HuH-7.5 (cell line): ENCODE data around the gene RNF8.
"Not testable (repeated sequence)": the region's sequence is repeated elsewhere in the genome, so short reads cannot be mapped to it uniquely, and the experiment has no call there.

Experiments
- DNase-seq: peaks from one replicate; pipeline ENCODE4 v3.0.0; 2011; ENCODE audit warnings: low spot score

RNF8 gene

GRCh38 chr6:37321516-37322415 lies 32.0 kb upstream of the RNF8 start:
- no peak for DNase-seq

- no peak for DNase-seq
Observed at GRCh38 chr6:37323580-37323979, 30.2 kb upstream of the RNF8 start.

DNA sequence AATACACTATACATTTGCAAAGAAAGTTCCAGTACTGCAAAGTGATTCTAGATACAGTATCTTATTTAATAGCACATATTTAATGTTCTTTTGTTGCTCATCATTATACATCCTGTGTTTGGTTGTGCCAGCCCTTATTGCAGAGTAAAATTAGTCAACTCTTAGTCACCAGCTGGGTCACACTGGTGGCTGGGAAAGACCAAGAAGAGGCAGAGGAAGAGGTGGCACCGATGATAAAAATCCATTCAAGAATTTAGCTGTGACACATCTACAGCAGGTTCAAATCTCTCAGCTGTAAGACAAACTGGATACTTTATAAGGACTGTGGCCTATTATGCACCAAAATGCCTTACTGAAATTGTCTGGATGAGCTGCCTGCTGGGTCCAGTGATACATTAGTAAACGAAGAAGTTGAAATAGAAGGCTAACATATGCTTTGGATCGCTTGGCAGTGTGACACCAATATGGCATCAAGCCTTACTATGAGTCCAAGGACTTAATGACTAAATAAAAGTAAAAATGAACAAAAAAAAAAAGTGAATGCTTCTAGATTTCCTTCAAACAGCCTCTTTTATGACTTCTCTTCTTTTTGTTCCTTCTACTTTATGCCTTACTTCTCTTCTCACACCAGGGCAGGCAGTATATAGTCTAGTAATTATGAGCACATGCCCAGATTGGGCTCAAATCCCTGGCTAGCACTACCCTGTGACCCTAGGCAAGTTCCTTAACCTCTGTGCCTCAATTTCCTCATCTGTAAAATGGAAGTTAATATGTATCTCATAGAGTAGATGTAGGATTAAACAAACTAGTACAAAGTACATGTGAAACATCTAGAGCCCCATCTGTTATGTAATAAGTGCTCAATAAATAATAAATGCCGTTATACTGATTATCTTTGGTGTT lies 29.4 kb upstream of the RNF8 start:
- no peak for DNase-seq

DNA sequence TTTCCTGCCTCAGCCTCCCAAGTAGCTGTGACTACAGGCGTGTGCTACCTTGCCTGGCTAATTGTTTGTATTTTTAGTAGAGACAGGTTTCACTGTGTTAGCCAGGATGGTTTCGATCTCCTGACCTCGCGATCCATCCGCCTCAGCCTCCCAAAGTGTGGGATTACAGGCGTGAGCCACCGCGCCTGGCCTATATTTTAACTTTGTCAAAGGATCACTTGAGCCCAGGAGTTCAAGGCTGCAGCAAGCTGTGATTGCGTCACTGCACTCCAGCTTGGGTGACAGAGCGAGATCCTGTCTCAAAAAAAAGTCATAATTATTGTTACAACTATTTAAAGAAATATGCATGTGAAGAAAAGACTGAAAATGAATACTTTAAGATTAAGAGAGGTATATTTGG lies 23.4 kb upstream of the RNF8 start:
- not testable (repeated sequence) for DNase-seq

DNA sequence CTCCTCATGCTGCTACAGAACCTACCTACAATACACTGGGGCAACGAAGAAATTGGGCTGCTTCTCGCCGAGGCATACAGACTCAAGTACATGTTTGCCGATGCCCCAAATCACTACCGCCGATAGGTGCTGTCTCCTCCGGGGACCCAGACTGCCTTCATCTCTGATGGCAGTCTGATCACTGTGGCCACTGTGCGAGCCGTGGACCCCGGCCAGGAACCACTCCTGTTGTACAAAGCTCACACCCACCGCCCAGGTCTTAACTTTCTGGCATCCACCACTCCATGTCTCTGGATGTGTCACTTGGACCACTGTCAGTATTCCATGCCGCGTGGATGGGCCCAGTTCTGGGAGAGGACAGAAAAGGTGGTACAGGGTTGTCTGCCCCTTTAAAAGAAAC lies 22.7 kb upstream of the RNF8 start:
- no peak for DNase-seq

DNA sequence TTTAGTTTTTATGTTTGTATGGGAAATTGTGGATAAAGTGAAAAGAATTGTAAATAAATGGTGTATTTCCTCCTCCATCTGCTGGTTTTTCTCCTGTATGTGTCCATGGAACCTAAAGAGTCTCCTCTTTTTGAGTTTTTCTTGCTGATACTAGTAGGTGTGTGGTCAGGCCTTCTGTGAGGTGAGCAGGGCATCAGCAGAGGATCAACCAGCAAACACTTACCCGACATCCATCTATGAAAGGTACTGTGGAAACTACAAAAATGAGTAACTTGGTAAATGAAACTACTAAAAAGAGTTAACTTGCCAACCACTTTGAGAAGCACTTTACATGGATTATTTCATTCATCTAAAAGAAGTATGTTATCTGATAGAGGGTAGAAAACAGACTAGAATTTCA lies 20.9 kb upstream of the RNF8 start:
- DNase-seq, result no peak

GRCh38 chr6:37334047-37334446 lies 19.7 kb upstream of the RNF8 start:
- no peak for DNase-seq

DNA sequence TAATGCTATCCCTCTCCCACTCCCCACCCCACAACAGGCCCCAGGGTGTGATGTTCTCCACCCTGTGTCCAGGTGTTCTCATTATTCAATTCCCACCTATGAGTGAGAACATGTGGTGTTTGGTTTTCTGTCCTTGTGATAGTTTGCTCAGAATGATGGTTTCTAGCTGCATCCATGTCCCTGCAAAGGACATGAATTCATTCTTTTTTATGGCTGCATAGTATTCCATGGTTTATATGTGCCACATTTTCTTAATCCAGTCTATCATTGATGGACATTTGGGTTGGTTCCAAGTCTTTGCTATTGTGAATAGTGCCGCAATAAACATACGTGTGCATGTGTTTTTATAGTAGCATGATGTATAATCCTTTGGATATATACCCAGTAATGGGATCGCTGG lies 15.5 kb upstream of the RNF8 start:
- DNase-seq, result not testable (repeated sequence)

GRCh38 chr6:37338745-37339255 lies 15.0 kb upstream of the RNF8 start:
- no peak for DNase-seq

- DNase-seq, result no peak
Observed at GRCh38 chr6:37339741-37340638, 13.8 kb upstream of the RNF8 start.

GRCh38 chr6:37340639-37340943 lies 13.2 kb upstream of the RNF8 start:
- DNase-seq, result no peak

GRCh38 chr6:37343248-37343647 lies 10.5 kb upstream of the RNF8 start:
- DNase-seq, result no peak

- no peak for DNase-seq
Observed at GRCh38 chr6:37344308-37344707, 9.5 kb upstream of the RNF8 start.

DNA sequence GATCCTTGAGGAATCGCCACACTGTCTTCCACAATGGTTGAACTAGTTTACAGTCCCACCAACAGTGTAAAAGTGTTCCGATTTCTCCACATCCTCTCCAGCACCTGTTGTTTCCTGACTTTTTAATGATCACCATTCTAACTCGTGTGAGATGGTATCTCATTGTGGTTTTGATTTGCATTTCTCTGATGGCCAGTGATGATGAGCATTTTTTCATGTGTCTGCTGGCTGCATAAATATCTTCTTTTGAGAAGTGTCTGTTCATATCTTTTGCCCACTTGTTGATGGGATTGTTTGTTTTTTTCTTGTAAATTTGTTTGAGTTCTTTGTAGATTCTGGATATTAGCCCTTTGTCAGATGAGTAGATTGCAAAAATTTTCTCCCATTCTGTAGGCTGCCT lies 8.0 kb upstream of the RNF8 start:
- DNase-seq, result not testable (repeated sequence)

DNA sequence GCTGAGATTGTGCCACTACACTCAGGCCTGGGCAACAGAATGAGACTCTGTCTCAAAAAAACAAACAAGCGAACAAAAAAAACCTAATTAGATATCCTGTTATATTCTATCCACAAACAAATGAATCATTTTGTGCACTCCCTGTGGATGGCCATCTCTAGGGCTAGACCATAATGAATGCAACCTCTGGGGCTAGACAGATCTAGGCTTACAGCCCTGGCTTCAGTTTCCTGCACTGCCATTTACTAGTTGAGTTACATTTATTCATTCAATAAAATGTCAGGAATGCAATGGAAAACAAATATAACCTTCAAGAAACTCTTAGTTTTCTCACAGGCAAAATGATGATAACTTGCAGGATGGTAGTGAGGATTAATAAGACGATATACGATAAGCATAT lies 6.6 kb upstream of the RNF8 start:
- DNase-seq, result no peak

DNA sequence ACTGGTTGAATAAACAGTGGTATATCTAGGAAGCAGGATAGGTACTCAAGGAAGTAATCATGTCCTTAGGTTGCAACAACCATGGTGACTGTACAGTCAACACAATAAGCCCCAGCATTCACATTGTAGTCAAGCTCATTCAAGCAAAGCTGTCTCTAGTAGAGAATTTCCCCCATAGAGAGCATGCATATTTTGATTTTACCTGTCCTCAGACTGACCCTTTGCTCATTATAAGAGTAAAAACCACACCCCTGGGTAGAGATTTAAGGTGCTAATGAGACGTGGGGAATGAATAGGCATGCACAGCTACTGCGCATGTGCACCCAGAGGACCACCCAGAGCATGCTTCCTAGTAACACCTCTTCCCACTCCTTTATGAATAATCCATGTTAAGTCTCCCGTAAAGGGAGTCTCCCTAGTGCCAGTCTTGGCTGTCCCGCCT lies 6.1 kb upstream of the RNF8 start:
- DNase-seq, result no peak

DNA sequence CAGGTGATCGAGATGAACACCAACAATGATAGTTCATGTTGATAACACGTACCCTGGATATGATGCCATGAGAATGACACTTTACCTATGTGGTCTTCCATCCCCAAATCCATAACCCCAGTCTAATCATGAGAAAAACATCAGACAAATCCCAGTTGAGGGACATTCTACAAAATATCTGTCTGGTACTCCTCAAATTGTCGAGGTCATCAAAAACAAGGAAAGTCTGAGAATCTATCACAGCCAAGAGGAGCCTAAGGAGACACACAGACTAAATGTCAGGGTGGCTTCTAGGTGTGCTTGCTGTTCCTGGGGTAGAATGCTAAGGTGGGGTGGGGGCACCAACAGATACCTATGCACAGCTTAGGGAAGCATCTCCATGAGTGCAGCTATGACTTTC lies 2.8 kb upstream of the RNF8 start:
- no peak for DNase-seq

DNA sequence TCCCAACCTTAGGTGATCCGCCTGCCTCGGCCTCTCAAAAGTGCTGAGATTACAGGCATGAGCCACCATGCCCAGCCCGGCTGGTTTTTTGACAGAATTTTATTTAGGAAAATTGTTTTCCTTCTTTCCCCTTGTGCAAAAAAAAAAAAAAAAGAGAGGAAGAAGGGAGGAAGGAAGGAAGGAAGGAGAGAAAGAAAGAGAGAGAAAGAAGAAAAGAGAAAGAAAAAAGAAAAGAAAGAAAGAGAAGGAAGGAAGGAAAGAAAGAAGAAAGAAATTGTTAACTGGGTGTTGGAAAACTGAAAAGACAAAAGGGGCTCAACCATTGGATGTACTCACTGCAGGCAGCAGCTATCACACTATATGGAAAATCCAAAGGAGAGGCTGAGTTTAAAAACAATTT lies 1.4 kb upstream of the RNF8 start:
- DNase-seq, result no peak

- peak; percentile 23 for DNase-seq
Observed at GRCh38 chr6:37354526-37355384, 972 bp downstream of the RNF8 start.

DNA sequence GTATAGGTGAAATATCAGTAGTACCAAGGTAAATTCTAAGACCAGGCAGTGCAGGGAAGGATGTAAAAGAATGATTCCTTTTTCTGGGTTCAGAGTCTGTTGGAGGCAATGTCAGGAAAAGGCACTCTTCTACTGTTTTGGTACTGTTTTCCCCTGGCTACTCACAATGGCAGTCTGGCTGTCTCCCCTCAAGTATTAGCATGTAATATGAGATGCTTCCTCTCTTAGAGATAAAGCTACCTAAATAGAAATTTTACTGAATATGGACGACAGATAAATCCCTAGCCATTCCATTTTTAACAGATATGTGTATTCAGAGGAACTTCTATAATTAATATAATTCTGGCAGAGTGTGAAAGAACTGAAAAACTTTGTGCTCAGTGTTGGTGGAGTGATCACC lies 3.5 kb downstream of the RNF8 start:
- no peak for DNase-seq

- DNase-seq, result no peak
Observed at GRCh38 chr6:37357860-37358259, 4.1 kb downstream of the RNF8 start.
